AG04450 (cell line): ENCODE data around the gene DMD. TPM values are rescaled to one million over a fixed set of nuclear protein-coding genes. Genes with fewer than 3 reads are reported as not detected.

Source experiments
- CTCF ChIA-PET: fragments of 300-600, 350-600 bp; formaldehyde crosslinking; extraction: SDS; loops from one replicate; lab custom pipeline; 2022; ENCODE audit warnings: antibody characterized with exemption, inconsistent platforms; lab: Charles Lee
- POLR2A ChIA-PET: fragments of 350-600 bp; formaldehyde crosslinking; extraction: SDS; loops from one replicate; lab custom pipeline; 2021; ENCODE audit warnings: antibody characterized with exemption, inconsistent platforms; lab: Yijun Ruan, JAX
- DNase-seq: peaks from one replicate; pipeline ENCODE4 v3.0.0-alpha.2; 2011; ENCODE audit warnings: low read depth, low spot score
- H3K27ac ChIP-seq: one replicate; pipeline ENCODE4 v1.5.1; 2012; ENCODE audit warnings: low read depth, low read length, control low read depth
- H3K27me3 ChIP-seq: one replicate; pipeline ENCODE4 v1.6.0; 2012; ENCODE audit warnings: low read length; ENCODE audit not compliant: control insufficient read depth, insufficient read depth
- H3K4me3 ChIP-seq: 2 replicates; pipeline ENCODE4 v1.5.1; 2011; ENCODE audit warnings: mild to moderate bottlenecking, low read depth, low read length, control low read depth
- H3K9me3 ChIP-seq: 2 replicates; pipeline ENCODE4 v1.5.1; 2012; ENCODE audit warnings: low read length; ENCODE audit not compliant: control insufficient read depth, insufficient read depth
- CTCF ChIP-seq: IDR thresholded peaks from 2 replicates; pipeline ENCODE4 v1.5.1; 2011; ENCODE audit warnings: low read depth, low read length, control low read depth, inconsistent platforms
- polyA plus RNA-seq: library from polyadenylated mRNA; depleted of rRNA; stranded (reverse); fragments of >200 nt; gene quantifications from 2 replicates; pipeline ENCODE4 v1.2.3, GENCODE V29; 2011

Gene DMD
- polyA plus RNA-seq, 1 experiment: 7.6 TPM

- CTCF ChIA-PET: no interaction called here
- no peak for DNase-seq
These were observed 69.0 kb downstream of the DMD start for GRCh38 chrX:33142331-33142730.

GRCh38 chrX:33138677-33139249, 72.6 kb downstream of the DMD start:
- no peak for TF ChIP-seq CTCF
- no peak overlapping the region for H3K4me3 ChIP-seq
- H3K9me3 ChIP-seq: no peaks in the 10 kb centered on the region
- POLR2A ChIA-PET: no interaction called here
- DNase-seq: no peak
- CTCF ChIA-PET: no interaction called here
- H3K27me3 ChIP-seq: no peaks in the 10 kb centered on the region
- no peak overlapping the region for H3K27ac ChIP-seq

More at GRCh38 chrX:33142331-33142730, 69.0 kb downstream of the DMD start:
- Histone ChIP-seq H3K9me3 (no peaks in the 10 kb centered on the region), H3K4me3 (no peak overlapping the region), H3K27ac (no peak overlapping the region), H3K27me3 (no peaks in the 10 kb centered on the region)
- POLR2A ChIA-PET: no interaction called here
- no peak for TF ChIP-seq CTCF

GRCh38 chrX:33134164-33134563, 77.2 kb downstream of the DMD start:
- CTCF ChIA-PET: no interaction called here
- Histone ChIP-seq H3K9me3 (no peaks in the 10 kb centered on the region), H3K4me3 (no peak overlapping the region), H3K27ac (no peak overlapping the region), H3K27me3 (no peaks in the 10 kb centered on the region)
- POLR2A ChIA-PET: no interaction called here
- no peak for DNase-seq
- TF ChIP-seq CTCF: no peak

- ChIA-PET POLR2A (no interaction called here), CTCF (no interaction called here)
- H3K27ac ChIP-seq: no peak overlapping the region
- no peak overlapping the region for H3K4me3 ChIP-seq
- no peaks in the 10 kb centered on the region for H3K27me3 ChIP-seq
- TF ChIP-seq CTCF: no peak
- H3K9me3 ChIP-seq: no peaks in the 10 kb centered on the region
- DNase-seq: no peak
These were observed 78.0 kb downstream of the DMD start for GRCh38 chrX:33133320-33133719.

GRCh38 chrX:33132569-33132968, 78.8 kb downstream of the DMD start:
- Histone ChIP-seq H3K27ac (no peak overlapping the region), H3K27me3 (no peaks in the 10 kb centered on the region), H3K4me3 (no peak overlapping the region), H3K9me3 (no peaks in the 10 kb centered on the region)
- ChIA-PET CTCF (no interaction called here), POLR2A (no interaction called here)
- DNase-seq: no peak
- no peak for TF ChIP-seq CTCF
